H1 (cell line): ENCODE measurements around the gene MTG1. TPM values are rescaled to one million over a fixed set of nuclear protein-coding genes. Genes with fewer than 3 reads are reported as not detected.

Experiments
- BACH1 ChIP-seq: IDR thresholded peaks from 2 replicates; pipeline ENCODE4 v1.6.1; 2012; ENCODE audit warnings: low read length, improper control_type of control experiment
- polyA plus RNA-seq, 7 experiments: library from polyadenylated mRNA; depleted of rRNA in 3 of 7; stranded (reverse) in 5 of 7; unstranded in 2 of 7; fragments of >200 nt in 5 of 7; fragments of 200-250 nt in 2 of 7; gene quantifications; 1 replicate in 5 of 7; 2 replicates in 1 of 7; 4 replicates in 1 of 7; pipeline versions ENCODE4 v1.2.1 to v1.2.3, GENCODE V29; 2011 to 2013; ENCODE audit warnings: missing spikeins in 2 of 7, mixed read lengths in 2 of 7
- total RNA-seq: library from RNA; stranded (reverse); fragmentation: NEBNext Ultra II Directional; extraction: Animal tissue kit (Norgen Biotek cat#: 25700); gene quantifications from 2 replicates; pipeline ENCODE4 v1.2.1, GENCODE V29; 2021

The MTG1 gene
- total and polyA plus RNA-seq, 2 of the 8 experiments (the other 6 are each of a cell fraction or from before 2014, with no cell fraction given) = 56.6 to 81.6 TPM

DNA sequence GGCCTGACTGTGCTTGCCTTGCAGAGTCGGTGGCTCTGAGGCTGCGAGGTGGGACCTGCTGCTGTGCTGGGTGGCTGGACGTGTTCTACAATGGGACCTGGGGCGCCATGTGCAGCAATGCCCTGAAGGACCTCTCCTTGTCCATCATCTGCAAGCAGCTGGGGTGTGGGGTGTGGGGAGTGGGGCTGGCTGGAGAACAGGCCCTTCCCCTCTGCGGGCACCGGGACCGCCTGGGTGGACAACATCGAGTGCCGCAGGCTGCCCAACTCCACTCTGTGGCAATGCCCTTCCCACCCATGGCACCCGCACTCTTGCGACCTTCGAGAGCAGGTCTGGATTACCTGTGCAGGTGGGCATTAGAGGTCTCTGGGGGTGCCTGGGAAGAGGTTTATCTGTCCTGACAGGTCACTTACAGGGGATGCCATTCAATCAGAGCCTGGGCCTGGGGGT, 70.7 kb downstream of the MTG1 start (continued):
- no peak for TF ChIP-seq BACH1
